M059J (cell line): Measurements from ENCODE around the gene DNAJB4. TPM values are rescaled to one million over a fixed set of nuclear protein-coding genes. Genes with fewer than 3 reads are reported as not detected.

Source experiments
- DNase-seq: peaks from one replicate; pipeline ENCODE4 v3.0.0-alpha.2; 2012; ENCODE audit warnings: low read depth
- total RNA-seq: library from RNA; depleted of rRNA; stranded (reverse); fragments of >200 nt; shearing (Covaris generic); gene quantifications from 2 replicates; pipeline ENCODE4 v1.2.3, GENCODE V29; 2014

Gene DNAJB4
- total RNA-seq, 1 experiment from 2014 or later: 75.9 TPM

GRCh38 chr1:78038071-78038470 is 33.3 kb downstream of the DNAJB4 start:
- peak; percentile 56 for DNase-seq

DNA sequence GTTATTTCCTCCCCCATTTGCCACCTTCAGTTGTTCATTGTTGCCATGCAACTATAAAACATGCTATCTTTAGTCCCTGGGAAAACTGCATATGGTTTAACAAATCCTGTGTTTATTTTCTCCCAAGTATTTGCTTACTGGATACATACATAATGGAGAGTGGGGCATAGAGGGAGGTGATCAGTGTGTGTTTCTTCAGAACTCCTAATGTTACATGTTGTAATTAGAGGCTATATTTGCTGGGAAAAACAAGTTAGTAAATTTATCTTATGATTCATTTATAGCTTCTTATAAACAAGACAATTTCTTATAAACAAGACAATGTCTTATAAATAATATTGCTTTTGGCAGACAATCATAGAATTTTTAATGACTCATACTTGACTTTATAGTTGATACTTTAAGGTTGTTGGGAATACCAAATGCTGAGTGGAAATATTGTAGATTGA is 33.8 kb downstream of the DNAJB4 start:
- DNase-seq: peak; percentile 71

- DNase-seq: no peak
Observed at GRCh38 chr1:78040484-78041089, 35.8 kb downstream of the DNAJB4 start.

GRCh38 chr1:78043436-78043835 is 38.7 kb downstream of the DNAJB4 start:
- DNase-seq: peak; percentile 58

DNA sequence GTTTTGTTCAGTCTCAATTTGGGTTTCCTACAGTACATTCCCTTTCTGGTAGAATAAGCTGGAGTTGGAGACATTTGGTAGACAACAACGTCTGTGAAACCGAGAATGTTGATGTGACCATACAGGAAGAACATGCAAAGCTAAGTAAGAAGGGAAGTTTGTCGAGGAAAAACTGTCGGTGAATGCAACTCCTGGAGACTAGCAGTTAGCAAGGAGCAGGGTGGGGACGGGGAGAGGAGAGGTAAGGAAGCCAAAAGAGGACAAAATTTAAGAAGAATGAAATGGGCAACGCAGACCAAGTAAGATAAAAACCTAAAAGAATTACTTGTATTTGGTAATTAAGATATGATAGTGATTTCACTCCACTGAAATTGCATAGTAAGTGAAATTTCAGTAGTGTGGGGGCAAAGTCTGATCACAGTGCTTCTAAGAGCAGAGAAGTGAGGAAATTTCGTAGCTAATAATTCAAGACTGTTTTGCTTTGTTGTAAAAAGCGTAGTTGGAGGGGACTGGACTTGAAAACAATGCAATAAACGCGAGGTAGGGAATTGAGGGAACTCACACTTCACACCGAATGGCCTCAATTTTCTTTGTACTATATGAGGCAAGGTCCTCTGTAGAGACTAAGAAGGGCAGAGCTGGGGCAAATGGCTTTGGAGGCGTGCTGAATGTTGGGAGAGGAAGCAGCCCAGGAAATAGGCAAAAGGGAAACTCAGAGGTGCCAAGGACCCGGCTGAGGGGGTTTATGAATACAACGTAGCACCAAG is 40.2 kb downstream of the DNAJB4 start:
- no peak for DNase-seq

DNA sequence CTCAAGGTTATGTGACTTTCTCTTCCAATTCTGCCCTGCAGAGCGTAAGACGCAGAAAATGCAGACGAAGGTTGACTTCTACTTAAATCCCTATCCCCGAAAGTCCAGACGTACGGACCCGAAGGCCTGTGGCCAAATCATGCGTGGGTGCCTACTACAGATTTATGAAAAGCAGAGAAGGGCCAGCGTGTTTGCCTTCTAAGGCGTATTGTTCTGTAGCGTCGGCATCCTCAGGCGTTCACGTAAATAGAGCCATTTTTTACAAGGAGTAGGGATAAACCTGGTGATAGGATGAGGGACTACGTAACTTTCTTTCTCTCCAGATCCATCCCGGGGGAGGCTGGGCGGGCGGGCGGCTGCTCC is 40.8 kb downstream of the DNAJB4 start:
- no peak for DNase-seq

- DNase-seq: peak; percentile 39
Observed at GRCh38 chr1:78045926-78046778, 41.4 kb downstream of the DNAJB4 start, which contains the start of gene GIPC2. TSS of gene GIPC2 (plus strand) at chr1:78045966. CDS start at chr1:78046095, 129 bp downstream.

DNA sequence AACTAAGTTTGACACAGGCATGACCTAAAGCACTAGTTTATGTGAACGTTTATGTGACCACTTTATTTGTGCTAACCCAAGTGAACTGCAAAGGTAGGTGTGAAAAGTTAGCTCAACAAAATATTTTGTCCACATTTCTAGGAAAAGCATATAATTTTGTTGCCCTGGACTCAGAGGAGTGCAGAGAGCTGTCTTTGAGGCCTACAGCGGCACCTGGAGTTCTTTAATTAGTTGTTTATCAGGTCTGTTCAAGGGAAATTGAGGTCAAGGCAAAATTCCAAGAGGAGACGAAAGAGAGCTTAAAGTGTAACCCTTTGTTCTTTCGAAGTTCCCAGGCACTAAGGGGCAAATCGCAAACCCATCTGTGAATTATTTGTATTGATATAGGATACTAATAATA is 42.4 kb downstream of the DNAJB4 start:
- DNase-seq: no peak

GRCh38 chr1:78047631-78048030 is 42.9 kb downstream of the DNAJB4 start:
- DNase-seq: no peak

DNA sequence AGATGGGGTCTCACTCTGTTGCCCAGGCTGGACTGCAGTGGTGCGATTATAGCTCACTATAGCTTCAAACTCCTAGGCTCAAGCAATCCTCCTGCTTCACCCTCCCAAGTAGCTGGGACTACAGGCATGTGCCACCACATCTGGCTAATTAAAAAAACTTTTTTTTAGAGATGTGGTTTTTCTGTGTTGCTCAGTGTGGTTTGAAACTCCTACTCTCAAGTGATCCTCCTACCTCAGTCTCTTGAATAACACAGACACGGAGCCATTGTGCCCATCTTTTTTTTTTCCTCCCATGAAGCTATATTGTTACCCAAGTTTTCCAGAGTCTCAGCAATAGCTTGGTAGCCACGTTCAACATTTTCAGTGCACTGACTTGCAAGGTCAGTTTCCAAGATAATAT is 43.7 kb downstream of the DNAJB4 start:
- DNase-seq: no peak

GRCh38 chr1:78049396-78049795 is 44.7 kb downstream of the DNAJB4 start:
- DNase-seq: no peak

GRCh38 chr1:78051005-78051404 is 46.3 kb downstream of the DNAJB4 start:
- no peak for DNase-seq

DNA sequence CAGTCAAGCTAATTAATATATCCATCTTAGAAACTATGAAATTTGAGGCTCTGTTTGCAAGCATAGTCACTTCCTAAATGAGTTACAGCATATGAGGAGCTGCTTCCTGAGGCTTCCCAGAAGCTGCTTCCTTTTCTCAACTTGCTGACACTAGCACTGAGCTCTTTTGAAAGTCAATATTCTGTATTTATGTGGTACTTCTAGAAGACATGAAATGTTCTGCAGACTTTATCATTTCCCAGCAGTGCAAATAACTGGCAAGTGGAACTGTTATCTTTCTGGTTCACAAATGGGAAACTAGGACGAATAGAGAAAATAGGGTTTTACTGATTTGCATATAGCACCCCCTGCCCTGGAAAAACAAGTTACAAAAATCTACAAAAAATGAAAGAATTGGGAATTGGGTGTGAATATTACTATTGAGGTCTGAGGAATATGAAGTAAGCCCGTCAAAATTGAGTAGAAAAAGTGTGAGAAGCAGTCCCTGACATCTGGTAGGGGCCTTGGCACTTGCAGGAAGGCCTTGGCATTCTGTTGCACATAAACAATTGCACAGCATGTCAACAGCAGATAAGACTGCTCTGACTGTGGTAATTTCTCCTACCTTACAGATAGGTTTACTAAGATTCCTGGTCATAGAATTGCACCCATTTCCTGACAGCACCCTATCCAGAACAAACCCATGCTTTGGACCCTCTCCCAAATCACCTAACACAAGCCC is 48.1 kb downstream of the DNAJB4 start:
- no peak for DNase-seq

DNA sequence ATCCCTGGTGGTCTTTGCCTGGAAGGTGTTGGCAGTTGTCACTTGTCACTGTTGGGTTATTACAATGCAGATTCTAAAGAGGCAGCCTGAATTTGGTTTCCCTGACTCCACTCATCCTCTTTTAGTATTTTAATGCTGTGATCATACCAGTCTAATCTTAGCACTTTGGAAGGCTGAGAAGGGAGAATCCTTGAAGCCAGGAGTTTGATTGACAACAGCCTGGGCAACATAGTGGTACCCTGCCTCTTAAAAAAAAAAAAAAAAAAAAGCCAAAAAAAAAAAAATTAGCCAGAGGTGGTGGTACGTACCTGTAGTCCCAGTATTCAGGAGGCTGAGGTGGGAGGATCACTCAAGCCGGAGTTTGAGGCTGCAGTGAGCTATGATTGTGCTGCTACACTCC is 48.8 kb downstream of the DNAJB4 start:
- no peak for DNase-seq

DNA sequence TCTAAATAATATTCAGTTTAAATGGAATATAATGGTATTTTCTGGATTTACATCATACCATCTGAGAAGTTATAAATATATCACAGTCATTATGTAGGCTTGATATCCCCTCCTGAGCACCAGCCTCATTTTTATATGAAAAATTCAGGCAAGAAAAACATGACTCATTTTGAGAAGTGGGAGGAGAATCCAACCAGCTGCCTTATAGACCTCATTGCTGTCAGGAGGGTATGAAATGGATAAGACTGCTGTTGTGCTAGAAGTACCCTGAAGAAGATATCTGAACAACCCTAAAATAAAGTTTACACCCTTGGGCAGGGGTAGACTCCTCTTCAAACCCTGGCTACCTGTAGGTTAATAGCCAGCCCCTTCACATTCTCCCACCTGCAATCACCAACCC is 49.8 kb downstream of the DNAJB4 start:
- peak; percentile 48 for DNase-seq

DNA sequence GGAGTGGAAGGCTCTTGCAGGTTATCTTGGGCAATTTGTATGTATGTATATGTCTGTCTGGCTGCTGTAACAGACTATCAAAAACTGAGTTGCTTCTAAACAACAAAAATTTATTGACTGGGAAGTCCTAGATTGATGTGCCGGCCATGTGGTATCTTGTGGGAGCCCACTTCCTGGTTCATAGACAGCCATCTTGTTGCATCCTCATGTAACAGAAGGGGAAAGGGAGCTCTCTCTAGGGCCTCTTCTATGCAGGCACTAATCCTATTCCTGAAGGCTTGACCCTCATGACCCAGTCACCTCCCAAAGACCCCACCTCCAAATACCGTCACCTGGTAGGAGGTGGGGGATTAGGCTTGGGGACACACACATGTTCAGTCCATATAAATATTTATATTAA is 50.2 kb downstream of the DNAJB4 start:
- DNase-seq: no peak

GRCh38 chr1:78055565-78056132 is 50.9 kb downstream of the DNAJB4 start:
- no peak for DNase-seq

DNA sequence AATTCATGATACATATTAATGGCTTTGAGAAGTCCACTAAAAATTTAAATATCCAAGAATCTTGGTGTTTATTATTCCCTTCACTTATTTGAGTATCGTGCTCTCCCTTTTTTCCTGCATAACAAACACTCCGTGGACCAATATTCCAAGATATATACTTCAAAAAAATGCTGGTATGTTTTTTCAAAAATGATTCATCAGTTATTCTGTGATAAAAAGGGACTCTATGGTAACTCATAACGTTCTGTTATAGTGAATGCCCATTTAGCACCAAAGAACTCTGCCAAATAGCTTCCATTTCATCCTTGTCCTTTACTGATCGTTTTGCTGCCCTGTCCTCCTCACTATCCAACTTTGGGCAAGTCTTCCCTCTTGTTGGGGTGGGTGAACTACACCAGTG is 53.9 kb downstream of the DNAJB4 start:
- DNase-seq: no peak

GRCh38 chr1:78060857-78061563 is 56.3 kb downstream of the DNAJB4 start:
- peak; percentile 77 for DNase-seq

- DNase-seq: peak; percentile 93
Observed at GRCh38 chr1:78061825-78062523, 57.2 kb downstream of the DNAJB4 start.
